ENCODE results near the gene THSD4.

Gene THSD4

DNA sequence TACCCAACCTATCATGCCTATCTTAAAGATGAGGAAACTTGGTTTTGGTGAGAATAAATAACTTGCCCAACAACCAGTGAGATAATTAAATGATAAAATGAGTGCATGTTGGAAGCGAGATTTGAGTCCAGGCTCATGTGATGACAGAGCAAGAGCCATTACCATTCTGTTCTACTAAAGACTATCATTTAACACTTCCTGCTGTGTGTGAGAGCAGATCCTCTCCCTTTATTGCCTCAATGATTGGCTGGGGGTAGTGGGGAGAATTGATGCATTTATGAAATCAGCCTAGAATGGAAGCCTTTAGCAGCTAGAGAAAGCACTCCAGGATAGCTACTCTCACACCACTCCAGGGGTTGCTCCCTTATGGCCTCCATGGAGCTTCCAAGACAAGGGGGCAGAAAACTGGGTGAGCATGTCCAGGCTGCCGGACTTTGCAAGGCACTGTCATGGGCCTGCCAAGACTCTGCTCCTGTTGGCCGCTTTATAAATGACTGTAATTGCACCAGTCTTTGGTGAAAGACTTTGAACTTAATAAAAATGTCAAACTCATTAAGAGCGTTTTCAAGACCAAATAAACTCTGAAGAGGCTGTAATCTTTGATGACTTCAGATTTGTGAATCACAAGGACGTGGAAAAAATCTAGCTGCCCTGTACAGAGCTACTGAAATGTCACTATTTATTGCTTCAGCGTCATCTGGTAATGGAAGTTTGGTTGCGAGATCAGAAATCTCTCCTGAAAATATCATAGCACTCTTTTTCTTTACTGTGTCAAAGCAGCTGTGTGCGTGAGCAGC, 486.0 kb downstream of the THSD4 start:
- H3K79me2 ChIP-seq (ENCODE audit: low read length), result no peaks in the 10 kb centered on the region
- no peak overlapping the region for H2AFZ ChIP-seq (ENCODE audit: low read depth, low read length)
- H3K9me3 ChIP-seq (ENCODE audit: insufficient read depth, low read length), result no peaks in the 10 kb centered on the region
- H3K4me1 ChIP-seq (ENCODE audit: low read length), result no peaks in the 10 kb centered on the region
- no peak overlapping the region for H3K4me2 ChIP-seq (ENCODE audit: low read length)
- H3K27ac ChIP-seq (ENCODE audit: low read length), result no peak overlapping the region
- no peak overlapping the region for H3K9ac ChIP-seq (ENCODE audit: low read length)
- H3K4me3 ChIP-seq (ENCODE audit: low read length), result no peak overlapping the region
- H3K27me3 ChIP-seq (ENCODE audit: low read depth, low read length), result peaks cover 41% of the 10 kb centered on the region
- TF ChIP-seq, protein P1, sequence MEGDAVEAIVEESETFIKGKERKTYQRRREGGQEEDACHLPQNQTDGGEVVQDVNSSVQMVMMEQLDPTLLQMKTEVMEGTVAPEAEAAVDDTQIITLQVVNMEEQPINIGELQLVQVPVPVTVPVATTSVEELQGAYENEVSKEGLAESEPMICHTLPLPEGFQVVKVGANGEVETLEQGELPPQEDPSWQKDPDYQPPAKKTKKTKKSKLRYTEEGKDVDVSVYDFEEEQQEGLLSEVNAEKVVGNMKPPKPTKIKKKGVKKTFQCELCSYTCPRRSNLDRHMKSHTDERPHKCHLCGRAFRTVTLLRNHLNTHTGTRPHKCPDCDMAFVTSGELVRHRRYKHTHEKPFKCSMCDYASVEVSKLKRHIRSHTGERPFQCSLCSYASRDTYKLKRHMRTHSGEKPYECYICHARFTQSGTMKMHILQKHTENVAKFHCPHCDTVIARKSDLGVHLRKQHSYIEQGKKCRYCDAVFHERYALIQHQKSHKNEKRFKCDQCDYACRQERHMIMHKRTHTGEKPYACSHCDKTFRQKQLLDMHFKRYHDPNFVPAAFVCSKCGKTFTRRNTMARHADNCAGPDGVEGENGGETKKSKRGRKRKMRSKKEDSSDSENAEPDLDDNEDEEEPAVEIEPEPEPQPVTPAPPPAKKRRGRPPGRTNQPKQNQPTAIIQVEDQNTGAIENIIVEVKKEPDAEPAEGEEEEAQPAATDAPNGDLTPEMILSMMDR (IDR thresholded peaks at IDR 0.05; ENCODE audit: low read depth, low read length), result no peak
- no peak for TF ChIP-seq EZH2phosphoT487 (IDR thresholded peaks at IDR 0.05; ENCODE audit: low read depth)
- H3K36me3 ChIP-seq (replicated peaks; ENCODE audit: low read depth, low read length), result no peaks in the 10 kb centered on the region
- H4K20me1 ChIP-seq (ENCODE audit: insufficient read depth, low read length), result no peaks in the 10 kb centered on the region

DNA sequence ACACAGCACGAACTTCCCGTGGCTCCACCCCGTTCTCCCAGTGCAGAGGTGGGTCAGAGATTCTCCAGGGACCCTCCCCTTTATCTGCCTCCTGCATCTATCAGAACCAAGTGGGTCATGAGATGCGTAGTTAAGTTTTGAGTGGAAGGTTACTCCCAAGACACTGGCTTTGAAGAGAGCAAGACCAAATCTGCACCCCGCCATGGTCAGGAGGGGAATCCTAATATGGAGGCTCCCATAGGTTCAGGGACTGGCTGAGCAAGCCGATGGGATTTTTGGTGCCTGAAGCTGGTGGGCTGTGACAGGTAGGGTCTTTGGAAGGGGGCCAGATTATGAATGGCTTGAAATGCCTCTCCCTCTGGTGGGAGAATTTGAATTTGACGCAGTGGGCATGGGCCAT, 488.1 kb downstream of the THSD4 start:
- H3K9ac ChIP-seq (ENCODE audit: low read length), result no peak overlapping the region
- TF ChIP-seq EZH2phosphoT487 (IDR thresholded peaks at IDR 0.05; ENCODE audit: low read depth), result no peak
- TF ChIP-seq, protein P1 (IDR thresholded peaks at IDR 0.05; ENCODE audit: low read depth, low read length), result no peak
- no peaks in the 10 kb centered on the region for H3K9me3 ChIP-seq (ENCODE audit: insufficient read depth, low read length)
- no peaks in the 10 kb centered on the region for H3K36me3 ChIP-seq (replicated peaks; ENCODE audit: low read depth, low read length)
- no peak overlapping the region for H3K27ac ChIP-seq (ENCODE audit: low read length)
- H3K79me2 ChIP-seq (ENCODE audit: low read length), result no peaks in the 10 kb centered on the region
- no peak overlapping the region for H3K4me3 ChIP-seq (ENCODE audit: low read length)
- H3K4me1 ChIP-seq (ENCODE audit: low read length), result no peaks in the 10 kb centered on the region
- H2AFZ ChIP-seq (ENCODE audit: low read depth, low read length), result no peak overlapping the region
- H3K4me2 ChIP-seq (ENCODE audit: low read length), result no peak overlapping the region
- peaks cover 46% of the 10 kb centered on the region for H3K27me3 ChIP-seq (ENCODE audit: low read depth, low read length)
- no peaks in the 10 kb centered on the region for H4K20me1 ChIP-seq (ENCODE audit: insufficient read depth, low read length)

DNA sequence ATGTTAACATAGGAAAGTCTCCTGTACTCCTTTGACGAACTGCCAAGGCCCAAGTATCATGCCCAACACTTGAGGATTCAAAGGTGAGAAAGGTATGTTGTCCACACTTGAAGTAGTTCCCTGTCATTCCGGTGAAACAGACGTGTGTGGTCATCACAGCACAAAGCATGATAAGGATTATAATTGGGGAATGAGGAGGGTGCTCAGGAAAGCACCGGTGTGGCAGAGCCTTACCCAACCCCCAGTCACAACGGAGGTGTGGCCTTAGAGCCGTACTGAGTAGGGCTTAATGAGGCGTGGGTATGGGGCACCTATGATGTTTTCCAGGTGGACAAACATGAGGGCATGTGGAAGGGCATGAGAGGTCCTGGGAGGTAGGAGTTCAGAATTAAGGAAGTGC, 492.1 kb downstream of the THSD4 start:
- H3K79me2 ChIP-seq (ENCODE audit: low read length), result no peaks in the 10 kb centered on the region
- H3K9ac ChIP-seq (ENCODE audit: low read length), result no peak overlapping the region
- no peak overlapping the region for H2AFZ ChIP-seq (ENCODE audit: low read depth, low read length)
- H3K36me3 ChIP-seq (replicated peaks; ENCODE audit: low read depth, low read length), result no peaks in the 10 kb centered on the region
- no peaks in the 10 kb centered on the region for H3K9me3 ChIP-seq (ENCODE audit: insufficient read depth, low read length)
- no peaks in the 10 kb centered on the region for H3K4me1 ChIP-seq (ENCODE audit: low read length)
- H4K20me1 ChIP-seq (ENCODE audit: insufficient read depth, low read length), result no peaks in the 10 kb centered on the region
- no peak overlapping the region for H3K4me2 ChIP-seq (ENCODE audit: low read length)
- H3K27me3 ChIP-seq (ENCODE audit: low read depth, low read length), result peaks cover 34% of the 10 kb centered on the region
- H3K4me3 ChIP-seq (ENCODE audit: low read length), result no peak overlapping the region
- TF ChIP-seq, protein P1 (IDR thresholded peaks at IDR 0.05; ENCODE audit: low read depth, low read length), result no peak
- TF ChIP-seq EZH2phosphoT487 (IDR thresholded peaks at IDR 0.05; ENCODE audit: low read depth), result no peak
- no peak overlapping the region for H3K27ac ChIP-seq (ENCODE audit: low read length)

DNA sequence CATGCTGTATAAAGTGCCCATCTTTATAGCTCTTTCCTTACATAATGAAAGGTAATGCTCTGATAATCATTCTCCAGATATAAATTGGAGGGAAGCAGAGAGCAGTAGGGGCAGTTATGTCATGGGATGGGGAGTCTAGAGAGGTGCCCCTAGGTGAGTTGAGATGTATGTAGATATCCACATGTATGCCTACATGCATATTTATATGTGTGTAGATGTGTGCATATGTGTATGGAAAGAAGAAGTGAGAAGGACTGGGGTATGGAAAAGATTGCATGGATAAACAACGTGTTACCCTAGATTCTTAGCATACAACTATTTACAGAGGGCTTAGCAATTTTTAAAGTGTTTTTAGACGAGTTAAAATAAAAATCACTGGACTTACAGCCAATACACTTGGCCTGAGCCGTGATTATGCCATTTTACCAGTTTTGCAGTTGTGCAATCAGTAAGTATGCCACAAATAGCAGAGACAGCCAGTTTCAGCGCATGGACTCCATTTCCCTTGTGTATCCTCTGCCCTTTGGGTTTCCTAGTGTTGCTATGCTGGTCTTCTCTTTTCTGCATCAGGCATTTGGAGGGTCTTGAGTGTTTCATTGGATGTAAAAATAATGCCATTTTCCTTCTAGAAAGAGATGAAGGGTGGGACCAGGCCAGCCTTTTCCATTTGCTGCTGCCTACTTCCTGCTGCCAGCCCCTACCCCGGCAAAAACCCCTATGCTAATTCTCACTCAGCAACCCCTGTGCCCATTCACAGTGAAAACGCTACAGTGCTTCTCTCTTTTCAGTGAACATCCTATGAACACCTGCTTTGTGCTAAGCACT, 495.7 kb downstream of the THSD4 start:
- peaks cover 14% of the 10 kb centered on the region; the same call in 1 of the 2 replicates for H3K27me3 ChIP-seq (ENCODE audit: low read depth, low read length)
- H3K4me2 ChIP-seq (ENCODE audit: low read length), result no peak overlapping the region
- H2AFZ ChIP-seq (ENCODE audit: low read depth, low read length), result no peak overlapping the region
- no peaks in the 10 kb centered on the region for H3K79me2 ChIP-seq (ENCODE audit: low read length)
- no peak overlapping the region for H3K27ac ChIP-seq (ENCODE audit: low read length)
- H4K20me1 ChIP-seq (ENCODE audit: insufficient read depth, low read length), result no peaks in the 10 kb centered on the region
- H3K4me1 ChIP-seq (ENCODE audit: low read length), result no peaks in the 10 kb centered on the region
- no peaks in the 10 kb centered on the region for H3K9me3 ChIP-seq (ENCODE audit: insufficient read depth, low read length)
- no peaks in the 10 kb centered on the region for H3K36me3 ChIP-seq (replicated peaks; ENCODE audit: low read depth, low read length)
- H3K9ac ChIP-seq (ENCODE audit: low read length), result no peak overlapping the region
- no peak overlapping the region for H3K4me3 ChIP-seq (ENCODE audit: low read length)
- no peak for TF ChIP-seq EZH2phosphoT487 (IDR thresholded peaks at IDR 0.05; ENCODE audit: low read depth)
- TF ChIP-seq, protein P1 (IDR thresholded peaks at IDR 0.05; ENCODE audit: low read depth, low read length), result no peak

All from OCI-LY3 (cell line).